OCI-LY3 (cell line): ENCODE data around the gene LIF.

Experiments
- EZH2phosphoT487 ChIP-seq: fragments of 200-600 bp; shearing (Covaris generic); IDR thresholded peaks from 2 replicates; pipeline ENCODE4 v1.6.1; 2018; ENCODE audit warnings: antibody characterized with exemption, mixed run types, low read depth
- TF ChIP-seq, protein P1 (sequence below): fragments of 200-600, 300-600 bp; sonication (generic); IDR thresholded peaks from 2 replicates; pipeline ENCODE4 v1.5.1; 2014; ENCODE audit warnings: antibody characterized with exemption, low read length, low read depth

DNA sequence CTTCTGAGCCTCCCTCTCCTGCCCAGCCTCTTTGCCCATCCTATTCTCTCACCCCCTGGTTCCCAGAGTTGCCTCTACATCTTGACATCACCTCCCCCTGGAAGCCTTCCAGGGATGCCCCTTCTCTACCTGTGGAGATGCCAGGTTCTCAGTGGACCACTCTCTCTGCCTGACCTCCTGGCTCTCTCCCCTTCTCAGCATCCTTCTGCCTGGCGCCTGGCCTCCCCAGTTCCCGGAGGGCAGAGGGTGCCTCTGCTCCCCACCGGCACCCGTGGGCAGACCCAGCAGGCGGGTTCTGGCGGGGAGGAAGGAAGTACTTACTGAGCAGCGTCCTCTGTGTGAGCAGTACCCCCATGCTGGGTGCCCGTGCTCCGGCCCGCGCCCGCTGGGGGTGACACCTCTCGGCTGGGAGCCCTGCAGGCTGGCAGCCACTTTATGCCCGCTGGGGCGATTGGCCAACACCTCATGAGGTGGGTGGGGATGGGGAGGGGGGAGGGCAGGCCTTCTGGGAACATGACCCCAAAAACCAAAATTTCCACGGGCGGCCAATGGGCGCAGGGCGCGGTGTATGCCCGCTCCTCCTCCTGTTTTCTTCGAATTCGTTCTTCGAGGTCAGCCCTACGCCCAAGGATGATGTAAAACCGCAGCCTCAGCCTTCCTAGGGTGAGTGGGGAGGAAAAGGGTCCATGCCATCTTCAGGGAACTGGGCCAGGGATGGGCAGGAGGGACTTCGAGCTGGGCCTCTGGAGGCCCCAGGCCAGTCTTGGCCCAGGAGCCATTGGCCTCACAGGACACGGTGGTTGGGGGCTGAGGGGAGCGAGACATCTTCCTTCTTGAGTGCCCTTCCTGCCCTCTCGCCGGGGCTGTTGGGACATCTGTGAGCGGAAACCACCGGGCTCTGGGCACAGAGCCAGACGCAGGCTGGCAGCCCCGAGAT lies 20.2 kb upstream of the LIF start, which contains the start of gene OSM:
- TF ChIP-seq, protein P1, sequence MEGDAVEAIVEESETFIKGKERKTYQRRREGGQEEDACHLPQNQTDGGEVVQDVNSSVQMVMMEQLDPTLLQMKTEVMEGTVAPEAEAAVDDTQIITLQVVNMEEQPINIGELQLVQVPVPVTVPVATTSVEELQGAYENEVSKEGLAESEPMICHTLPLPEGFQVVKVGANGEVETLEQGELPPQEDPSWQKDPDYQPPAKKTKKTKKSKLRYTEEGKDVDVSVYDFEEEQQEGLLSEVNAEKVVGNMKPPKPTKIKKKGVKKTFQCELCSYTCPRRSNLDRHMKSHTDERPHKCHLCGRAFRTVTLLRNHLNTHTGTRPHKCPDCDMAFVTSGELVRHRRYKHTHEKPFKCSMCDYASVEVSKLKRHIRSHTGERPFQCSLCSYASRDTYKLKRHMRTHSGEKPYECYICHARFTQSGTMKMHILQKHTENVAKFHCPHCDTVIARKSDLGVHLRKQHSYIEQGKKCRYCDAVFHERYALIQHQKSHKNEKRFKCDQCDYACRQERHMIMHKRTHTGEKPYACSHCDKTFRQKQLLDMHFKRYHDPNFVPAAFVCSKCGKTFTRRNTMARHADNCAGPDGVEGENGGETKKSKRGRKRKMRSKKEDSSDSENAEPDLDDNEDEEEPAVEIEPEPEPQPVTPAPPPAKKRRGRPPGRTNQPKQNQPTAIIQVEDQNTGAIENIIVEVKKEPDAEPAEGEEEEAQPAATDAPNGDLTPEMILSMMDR, result no peak
- TF ChIP-seq EZH2phosphoT487, result no peak
